Stimulated activated CD4-positive, alpha-beta T cell treated with anti-CD3 and anti-CD28 coated beads, Interleukin-15, amount 100 ng/mL, for 1 hour (primary cell): ENCODE results near the gene RAD51B.

ENCODE experiments used
- DNase-seq, 2 donors: peaks; one replicate each; pipeline ENCODE4 v3.0.0-alpha.2; 2020; ENCODE audit warnings: low read depth in 1 of 2, low spot score in 1 of 2

RAD51B gene

DNA sequence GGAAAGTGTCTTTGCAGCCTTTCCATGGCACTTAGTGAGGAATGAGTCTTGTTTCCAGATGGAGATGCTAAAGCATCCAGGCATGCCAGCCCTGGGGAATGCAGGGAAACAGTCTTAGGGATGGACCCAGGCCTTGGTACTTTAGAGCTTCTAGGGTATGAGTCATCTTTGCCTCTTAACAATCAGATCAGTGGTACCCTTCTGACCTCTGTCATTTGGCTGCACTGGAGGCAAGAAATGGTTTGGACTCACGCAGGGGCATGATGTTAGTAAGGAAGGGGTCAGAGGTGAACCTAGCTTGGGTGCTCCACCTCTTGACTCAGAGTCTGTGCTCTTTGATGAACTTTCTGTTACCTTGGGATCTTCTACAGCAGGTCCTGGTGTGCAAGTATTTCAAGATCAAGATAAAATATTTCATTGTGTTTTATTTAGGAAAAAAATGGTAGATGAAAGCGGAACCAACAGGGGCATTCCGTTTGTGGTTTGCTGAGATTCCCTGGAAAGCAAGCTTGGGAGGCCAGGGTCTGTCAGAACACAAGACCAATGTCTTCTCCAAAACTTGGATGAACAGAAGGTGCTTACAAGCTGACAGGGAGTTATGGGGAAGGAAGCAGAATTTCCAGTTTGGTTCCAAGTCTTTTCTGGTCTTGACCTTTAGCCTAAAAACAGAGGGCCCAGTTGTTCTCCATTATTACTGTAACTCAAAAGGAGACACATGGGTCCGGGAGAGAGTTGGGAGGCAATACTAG lies 757.1 kb downstream of the RAD51B start:
- no peak for DNase-seq

DNA sequence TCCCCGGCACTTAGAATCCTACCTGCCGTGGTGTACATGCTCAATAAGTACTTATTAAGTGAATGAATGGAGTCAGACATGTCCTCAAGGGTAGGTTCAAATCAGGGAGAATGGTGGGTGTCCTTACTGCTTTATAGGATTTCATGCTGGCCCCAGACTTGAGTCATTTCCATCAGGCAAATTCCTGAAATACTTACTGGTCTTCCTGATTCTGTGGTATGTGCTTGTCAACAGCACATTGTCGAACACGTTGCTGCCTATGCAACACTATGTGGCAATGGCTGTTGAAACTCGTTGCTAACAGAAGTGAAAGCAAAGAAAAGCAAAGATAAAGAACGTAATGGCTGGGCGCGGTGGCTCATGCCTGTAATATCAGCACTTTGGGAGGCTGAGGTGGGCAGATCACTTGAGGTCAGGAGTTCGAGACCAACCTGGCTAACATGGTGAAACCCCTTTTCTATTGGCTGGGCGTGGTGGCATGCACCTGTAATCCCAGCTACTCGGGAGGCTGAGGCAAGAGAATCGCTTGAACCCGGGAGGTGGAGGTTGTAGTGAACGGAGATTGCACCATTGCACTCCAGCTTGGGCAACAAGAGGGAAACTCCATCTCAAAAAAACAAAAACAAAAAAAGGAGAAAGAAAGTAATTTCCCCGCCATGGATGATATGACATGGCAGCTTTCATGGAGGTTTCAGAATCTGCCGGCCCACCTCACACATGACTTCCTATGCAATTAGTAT lies 758.4 kb downstream of the RAD51B start:
- DNase-seq: no peak

DNA sequence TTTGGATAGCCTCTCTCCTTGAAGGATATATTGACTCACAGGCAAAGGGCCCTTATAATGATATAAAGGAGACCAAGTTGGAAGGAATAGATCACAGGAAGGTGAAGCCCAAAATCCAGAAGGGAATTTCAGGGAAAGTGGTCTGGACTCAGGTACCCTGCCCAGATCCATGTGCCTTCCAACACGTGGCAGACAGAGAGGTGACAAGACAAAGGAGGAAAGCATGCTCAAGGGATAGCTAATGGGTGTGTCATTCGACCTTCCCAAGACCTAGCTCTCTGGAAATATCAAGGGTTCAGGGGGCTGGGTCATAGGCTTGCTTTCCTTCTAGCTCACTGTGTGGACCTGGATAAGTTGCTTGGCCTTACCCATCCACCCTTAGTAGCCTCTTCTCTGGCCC lies 759.0 kb downstream of the RAD51B start:
- DNase-seq: no peak

DNA sequence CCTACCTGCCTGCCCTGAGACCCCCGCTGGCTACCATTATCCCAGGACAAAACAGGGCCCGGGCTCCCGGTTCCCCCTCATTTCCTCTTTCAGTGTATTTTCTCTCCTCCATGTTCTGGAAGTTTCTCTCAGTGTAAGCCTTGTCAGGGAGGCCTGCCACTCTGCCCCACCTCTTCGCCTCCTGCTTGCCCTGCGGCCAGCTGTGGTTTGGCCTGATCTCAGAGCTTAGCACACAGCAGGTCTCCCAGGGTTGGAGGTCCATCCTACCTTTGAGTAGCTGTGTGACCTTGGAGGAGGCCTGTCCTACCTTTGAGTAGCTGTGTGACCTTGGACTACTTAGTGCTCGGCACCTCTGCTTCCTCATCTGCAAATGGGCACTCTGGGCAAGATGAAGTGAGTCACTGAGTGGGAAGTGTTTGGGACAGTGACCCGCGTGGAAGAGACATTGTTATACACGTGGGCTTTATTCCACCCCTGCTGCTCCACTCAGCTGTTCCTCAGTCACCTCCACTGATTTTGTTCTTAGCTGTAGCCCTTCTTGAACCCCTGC lies 760.6 kb downstream of the RAD51B start:
- DNase-seq: no peak

DNA sequence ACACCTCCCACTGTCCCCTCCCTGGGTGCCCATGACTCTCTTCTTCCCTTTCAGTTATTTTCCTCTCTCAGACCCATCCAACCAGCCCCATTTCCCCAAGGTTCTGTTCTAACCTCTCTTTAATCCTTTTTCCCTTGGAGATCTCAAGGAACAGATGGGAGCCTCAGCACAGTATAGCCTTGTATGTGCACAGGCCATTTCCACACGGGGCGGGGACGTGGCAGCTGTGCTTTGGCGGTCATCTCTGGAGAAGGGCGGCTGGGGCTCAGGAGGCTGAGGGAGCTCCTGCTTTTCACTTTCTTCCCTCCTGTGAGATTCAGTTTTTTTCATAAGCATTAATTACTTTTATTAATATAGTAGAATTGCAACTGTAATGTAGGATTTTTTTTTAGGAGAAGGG lies 761.1 kb downstream of the RAD51B start:
- no peak for DNase-seq

DNA sequence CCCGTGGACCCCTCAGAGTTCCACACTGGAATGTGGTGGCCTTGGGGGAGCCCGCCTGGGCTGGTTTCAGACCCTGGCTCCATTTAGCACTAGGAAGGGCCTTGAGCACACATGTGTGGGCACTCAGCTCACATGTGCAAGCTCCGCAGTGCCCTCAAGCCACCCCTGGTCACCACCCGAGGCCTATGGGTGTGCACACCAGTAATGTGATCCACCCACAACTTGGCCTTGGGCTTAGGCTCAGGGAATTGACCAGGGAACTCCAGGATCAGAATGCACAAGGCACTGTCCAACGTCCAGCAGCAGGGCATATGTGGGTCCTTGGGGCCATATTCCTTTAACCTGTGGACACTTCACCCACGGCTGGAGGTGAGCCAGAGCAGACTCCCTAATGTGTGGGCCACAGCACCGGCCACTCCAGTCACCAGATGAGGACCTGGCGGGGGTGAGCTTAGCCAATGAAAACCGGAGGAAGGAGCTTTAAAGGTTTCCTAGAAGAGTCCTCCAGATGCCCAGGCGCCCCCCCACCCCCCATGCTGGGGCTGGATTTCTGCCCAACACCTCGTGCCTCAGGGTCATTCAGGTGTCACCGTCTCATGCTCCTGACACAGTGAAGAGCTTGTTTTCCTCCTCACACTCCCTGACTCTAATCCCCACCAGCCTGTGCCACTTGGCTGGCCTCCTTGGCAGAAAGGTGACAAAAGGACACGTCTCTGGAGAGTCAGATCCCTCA lies 764.1 kb downstream of the RAD51B start:
- no peak for DNase-seq

DNA sequence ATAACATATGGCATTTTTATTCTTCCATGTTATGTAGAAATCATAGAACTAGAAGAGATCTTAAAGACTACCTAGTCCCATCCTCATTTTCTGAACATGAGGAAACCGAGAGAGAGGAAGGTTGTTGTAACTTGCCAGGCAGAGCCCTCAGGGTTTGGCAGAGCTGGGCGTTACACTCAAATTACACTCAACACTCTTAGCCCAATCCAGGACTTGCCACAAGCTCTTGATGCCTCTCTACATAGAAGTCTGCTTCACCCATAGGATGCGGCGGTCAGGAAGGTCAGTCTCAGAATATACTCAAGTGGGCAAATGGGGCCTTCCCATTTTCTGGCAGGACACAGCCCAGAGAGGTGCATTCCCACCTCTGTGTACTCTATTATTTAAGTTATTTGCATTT lies 765.2 kb downstream of the RAD51B start:
- no peak for DNase-seq

DNA sequence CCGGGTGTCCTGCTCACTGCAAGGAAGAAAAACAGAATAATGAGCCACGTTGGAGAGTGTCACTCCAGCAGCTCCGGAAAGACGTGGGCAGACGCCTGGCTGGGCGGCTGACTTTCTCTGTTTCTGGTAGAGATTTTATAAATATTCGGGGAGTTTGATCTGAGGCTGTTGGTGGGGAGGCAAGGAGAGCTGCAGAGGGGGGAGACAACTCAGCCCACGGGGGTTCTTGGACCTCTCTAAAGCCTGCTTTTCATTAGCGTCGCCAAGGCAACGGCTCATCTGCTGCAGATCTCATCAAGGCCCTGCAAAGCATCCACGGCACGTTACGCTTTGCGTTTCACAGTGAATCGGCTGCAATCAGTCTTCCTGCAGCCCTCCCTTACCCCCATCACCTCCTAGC lies 766.1 kb downstream of the RAD51B start:
- no peak for DNase-seq

DNA sequence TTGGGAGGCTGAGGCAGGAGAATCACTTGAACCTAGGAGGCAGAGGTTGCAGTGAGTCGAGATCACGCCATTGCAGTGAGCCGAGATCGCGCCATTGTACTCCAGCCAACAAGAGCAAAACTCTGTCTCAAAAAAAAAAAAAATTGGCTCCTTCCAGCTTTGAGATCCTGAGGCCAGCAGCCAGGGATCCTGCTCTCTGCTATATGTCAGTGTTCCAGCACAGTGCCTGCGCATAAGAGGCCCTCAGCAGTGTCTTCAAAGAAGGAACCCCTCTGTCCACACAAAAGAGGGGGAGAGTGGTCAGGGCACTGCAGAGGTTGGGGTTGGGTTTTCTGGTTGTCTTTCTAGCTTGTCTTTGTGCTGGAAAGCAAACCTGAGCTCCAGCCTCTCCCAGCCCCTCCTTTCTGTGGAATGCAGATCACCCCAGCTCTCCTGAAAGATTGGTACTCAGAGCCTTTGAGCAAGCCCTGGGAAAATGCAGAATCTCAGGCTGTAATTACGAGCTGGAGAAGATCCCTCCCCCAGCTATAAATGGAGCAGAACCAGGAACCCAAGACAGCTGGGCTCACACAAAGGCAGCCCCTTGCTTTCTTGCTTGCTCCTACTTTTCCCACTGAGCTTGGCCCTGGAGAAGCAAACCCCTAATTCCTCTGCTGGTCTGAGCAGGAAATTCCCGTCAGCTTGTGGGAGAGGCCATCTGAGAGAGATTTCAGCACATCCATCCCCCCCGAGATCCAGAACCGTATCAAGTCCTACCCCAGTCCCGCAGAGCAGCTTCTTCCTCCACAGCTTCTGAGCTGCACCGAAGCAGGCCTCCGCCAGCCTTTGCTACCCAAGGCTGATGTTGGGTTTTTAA lies 767.5 kb downstream of the RAD51B start:
- DNase-seq: no peak

DNA sequence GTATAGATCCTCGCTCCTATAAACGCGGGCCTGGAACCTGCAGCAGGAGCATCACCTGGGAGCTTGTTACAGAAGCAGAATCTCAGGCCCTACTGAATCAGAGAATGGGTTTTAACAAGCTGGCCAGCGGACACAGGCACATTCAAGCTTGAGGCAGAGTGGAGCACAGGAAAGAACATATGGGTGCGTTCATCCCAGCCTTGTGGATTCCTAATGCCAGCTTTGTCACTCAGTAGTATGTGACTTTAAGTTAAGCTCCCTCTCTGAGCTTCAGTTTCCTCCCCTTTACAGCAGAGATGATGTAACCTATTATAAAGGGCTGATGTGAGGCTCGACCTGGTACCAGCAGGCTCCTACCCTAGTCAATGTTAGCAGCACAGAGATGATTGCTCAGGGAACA lies 768.4 kb downstream of the RAD51B start:
- no peak for DNase-seq

DNA sequence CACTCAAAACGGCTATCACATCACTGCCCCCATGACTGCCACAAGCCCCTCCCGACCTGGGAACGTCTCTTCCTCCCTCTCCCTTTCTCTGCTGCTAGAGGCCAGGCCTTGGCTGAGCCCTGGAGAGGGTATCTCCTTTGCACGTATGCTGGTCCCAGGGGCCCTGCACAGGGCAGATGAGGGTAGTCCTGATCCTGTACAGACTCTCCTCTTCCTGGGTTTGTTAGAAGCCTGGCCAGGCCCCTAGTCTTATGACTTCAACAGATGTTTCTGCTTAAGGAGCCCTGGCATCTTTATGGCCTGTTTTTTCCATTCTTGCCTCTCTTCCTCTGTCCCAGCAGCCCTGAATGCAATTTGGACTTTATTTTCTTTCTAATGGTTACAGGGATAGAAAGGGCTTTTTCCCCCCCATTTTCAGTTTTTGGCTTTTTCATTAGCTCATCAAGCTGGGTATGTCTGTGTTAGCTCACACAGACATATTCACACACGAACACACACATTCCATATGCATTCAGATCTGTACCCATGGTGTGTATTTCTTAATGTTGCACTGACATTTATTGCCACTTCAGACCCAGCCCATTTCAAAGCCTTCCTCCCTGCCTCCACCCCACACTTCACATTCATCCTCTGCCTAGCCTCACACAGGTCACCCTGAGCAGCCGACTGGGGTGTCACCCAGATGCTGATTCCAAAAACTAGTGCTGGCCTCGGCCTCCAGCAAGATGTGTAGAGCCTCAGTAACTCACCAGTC lies 770.0 kb downstream of the RAD51B start:
- DNase-seq: no peak

DNA sequence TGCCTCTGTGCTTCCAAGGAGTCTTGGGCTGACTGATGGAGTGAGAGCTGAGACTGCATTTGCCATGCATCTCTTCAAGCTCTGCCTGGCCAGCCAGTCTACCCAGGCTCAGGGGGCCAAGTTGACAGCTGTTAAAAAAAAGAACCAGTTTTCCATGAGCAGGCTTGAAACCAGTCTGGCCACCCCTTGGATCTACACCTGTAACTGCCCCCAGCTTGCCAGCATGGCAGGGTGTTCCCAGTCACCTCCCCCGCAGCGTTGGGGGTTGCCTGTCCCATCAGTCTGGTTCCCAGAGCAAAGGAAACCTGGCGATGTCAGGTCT lies 770.6 kb downstream of the RAD51B start:
- no peak for DNase-seq

DNA sequence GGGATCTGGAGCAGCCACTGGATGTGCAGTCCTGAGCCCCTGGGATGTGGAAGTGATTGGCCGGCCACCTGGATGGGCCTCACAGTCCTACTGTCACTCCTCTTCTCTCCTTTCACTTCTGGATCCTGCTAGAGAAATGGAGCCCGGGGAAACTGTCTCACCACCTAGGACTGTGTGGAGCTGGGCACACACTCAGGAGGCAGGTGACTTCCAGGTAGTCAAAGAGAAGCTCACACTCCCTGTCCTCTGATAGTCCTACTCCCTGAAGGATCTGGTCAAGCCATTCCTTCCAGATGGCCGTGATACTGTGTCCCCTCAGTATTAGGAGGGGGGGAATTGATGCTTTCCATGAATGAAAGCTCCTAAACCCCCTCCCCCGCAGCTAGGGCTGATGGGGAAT lies 772.2 kb downstream of the RAD51B start:
- DNase-seq: no peak

DNA sequence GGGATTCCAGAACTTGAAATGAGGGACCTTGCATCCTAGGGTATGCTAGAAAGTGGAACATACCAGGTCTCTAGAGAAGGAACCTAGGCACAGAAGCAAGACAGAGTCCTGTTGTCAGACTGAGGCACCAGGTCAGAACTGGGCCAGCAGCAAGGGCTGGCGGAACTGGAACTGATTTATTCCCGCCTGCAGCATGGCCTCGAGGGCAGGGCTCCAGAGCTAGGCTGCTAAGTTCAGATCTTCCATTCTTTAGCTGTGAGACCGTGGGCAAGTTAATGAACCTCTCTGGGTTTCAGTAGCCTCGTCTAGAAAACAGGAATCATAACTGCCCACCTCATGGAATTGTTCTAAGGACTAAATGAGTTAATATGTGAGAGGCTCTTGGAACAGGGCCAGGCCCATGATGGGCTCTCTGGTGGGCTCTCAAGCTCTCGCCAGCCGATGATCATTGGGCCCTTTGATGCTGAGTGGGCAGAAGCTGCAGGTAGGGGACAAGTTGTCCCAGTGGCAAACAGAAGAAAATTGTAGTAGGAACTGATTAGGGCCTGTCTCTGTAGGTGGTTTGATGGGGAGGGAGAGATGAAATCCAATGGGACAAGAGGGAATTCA lies 773.5 kb downstream of the RAD51B start:
- no peak for DNase-seq

DNA sequence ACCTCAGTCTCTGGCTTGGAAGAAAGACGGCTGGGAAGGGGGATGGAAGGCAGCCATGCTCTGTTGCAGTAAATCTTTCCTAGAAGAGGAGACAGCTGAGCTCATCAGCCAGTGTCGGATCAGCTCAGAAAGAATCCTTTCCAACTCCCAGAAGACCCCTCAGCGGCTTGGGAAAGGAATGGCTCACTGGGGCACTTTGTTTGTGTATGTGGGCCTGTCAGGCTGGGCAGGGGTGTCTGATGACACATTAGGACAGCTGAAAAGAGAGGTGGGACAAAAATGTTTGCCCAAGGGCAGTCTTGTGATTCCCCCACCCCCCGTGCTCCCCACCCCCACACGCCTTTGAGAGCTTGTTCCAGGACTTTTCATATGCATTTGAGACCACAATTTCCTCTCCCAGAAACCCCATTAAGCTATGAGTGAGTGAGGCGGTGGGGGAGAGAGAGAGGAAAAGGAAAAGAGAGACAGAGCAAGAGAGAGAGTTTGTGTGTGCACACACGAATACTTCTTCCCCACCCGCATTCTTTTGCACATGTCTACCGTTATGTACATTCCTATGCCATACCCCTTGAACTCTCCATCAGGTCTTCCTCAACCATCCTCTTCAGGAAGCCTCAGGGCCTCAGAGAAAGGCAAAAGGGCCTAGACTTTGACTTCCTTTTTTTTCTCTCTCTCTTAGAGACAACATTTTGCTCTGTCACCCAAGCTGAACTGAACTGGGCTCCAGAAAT lies 774.4 kb downstream of the RAD51B start:
- DNase-seq: no peak

DNA sequence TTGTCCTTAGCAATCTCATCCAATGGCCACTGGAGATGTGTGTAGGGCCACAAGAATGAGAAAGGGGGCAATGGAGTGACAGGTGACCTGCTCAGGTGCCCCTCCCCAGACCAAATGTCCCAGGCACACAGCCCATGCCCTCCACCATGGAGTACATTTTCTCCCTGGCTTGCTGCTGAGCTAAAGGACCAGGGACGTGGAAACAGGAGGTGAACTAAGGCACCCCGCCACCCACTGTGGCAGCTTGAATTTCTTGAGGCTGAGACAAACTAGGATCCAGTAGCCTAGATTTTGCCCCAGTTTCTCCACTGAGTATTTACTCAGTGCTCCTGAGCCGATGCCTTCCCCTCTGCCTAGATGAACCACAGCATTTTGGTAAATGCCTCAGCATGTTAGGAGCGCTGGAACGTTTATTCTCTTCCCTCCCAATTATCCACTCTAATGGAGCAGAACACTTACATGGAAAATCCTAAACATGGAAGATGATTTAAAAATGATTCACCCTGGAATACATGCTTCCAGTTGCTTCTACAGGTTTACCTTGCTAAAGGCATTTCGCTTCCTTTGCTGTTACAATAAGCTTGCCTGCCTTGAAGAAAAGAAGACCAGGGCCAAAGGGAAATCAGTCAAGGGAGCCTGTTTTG lies 775.3 kb downstream of the RAD51B start:
- DNase-seq: no peak

DNA sequence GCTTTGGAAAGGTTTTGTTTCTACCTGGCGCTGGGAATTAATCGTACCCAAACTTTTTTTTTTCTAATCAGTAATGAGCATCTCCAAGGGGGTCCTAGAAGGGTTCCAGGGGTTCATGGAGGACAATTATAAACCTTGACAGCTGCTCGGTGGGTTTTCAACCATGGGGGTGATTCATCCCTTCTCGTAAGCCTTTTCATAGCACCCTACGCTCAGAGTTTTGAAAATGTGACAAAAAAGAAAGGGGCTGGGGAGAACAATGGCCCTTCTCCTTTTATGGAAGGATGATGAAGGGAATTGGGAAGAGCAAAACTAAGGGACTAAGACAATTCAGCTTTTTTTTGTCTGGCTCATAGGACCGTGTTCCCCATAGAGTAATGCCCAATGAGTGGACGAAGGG lies 776.6 kb downstream of the RAD51B start:
- no peak for DNase-seq

DNA sequence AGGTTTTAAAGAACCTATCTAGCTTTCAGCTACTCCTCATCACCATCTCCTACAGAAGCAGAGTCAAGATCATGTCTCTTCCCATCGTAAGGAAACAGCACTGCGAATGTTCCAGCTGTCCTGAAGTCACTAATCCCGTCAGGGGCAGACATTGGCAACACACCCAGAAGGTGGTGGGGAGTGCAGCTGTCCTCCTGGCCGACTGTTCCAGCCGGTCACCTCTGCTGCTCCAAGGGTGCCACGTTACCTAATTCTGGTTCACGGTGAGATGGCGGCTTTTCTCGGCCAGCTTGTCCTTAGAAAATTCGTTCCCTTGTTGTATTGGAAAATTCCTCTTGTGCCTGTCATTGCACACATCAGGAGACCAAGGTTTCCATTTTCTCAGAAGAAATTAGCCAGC lies 777.1 kb downstream of the RAD51B start:
- DNase-seq: no peak

DNA sequence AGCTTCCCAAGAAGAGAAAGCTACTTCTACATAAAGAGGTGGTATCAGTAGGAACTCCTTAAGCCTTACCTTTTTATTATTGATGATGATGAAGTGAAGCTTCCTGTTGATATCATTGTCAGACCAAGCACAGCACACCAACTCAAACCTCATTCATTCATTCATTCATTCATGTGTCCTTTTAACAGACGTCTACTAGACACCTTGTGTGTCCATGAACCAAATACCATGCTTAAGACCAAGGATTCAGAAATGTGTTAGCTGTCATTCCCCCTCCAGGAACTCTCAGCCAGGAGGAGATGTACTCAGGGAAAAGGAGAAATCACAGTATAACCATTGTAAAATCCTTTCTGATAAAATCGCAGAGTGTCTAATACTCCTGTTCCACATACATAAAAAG lies 778.5 kb downstream of the RAD51B start:
- DNase-seq: no peak
